Measurements from ENCODE around the gene ECI2.

The ECI2 gene

GRCh38 chr6:4071330-4071729 is 64.0 kb downstream of the ECI2 start:
- no peak for DNase-seq (ENCODE audit: low read depth)
- no peak for TF ChIP-seq CTCF (IDR thresholded peaks at IDR 0.05; ENCODE audit: insufficient read depth, low read depth, low read length, missing control alignments)
- H3K4me3 ChIP-seq (ENCODE audit: low read length): no peak overlapping the region

GRCh38 chr6:4069199-4069598 is 66.2 kb downstream of the ECI2 start:
- no peak for DNase-seq (ENCODE audit: low read depth)
- no peak for TF ChIP-seq CTCF (IDR thresholded peaks at IDR 0.05; ENCODE audit: insufficient read depth, low read depth, low read length, missing control alignments)
- H3K4me3 ChIP-seq (ENCODE audit: low read length): no peak overlapping the region

GRCh38 chr6:4067673-4068072 is 67.7 kb downstream of the ECI2 start:
- no peak for DNase-seq (ENCODE audit: low read depth)
- no peak overlapping the region for H3K4me3 ChIP-seq (ENCODE audit: low read length)
- no peak for TF ChIP-seq CTCF (IDR thresholded peaks at IDR 0.05; ENCODE audit: insufficient read depth, low read depth, low read length, missing control alignments)

- H3K4me3 ChIP-seq (ENCODE audit: low read length): no peak overlapping the region
- DNase-seq (ENCODE audit: low read depth): peak; percentile 43
- TF ChIP-seq CTCF (IDR thresholded peaks at IDR 0.05; ENCODE audit: insufficient read depth, low read depth, low read length, missing control alignments): no peak
Measured at GRCh38 chr6:4066029-4066755, 69.2 kb downstream of the ECI2 start.

Measured in epithelial cell of esophagus (primary cell).